Erythroblast (primary cell): Measurements from ENCODE around the gene DCK.

ENCODE experiments used
- DNase-seq, 2 experiments: peaks; one replicate each; lab custom pipeline; 2025; lab: John Stamatoyannopoulos, UW
- GATA1 ChIP-seq: IDR thresholded peaks from 2 replicates; pipeline ENCODE4 v1.6.1; 2011; ENCODE audit warnings: low read depth, mild to moderate bottlenecking, control low read depth, low read length, moderate library complexity
- POLR2A ChIP-seq: IDR thresholded peaks from 2 replicates; pipeline ENCODE4 v1.6.1; 2011; ENCODE audit warnings: mild to moderate bottlenecking, low read length

The DCK gene

DNA sequence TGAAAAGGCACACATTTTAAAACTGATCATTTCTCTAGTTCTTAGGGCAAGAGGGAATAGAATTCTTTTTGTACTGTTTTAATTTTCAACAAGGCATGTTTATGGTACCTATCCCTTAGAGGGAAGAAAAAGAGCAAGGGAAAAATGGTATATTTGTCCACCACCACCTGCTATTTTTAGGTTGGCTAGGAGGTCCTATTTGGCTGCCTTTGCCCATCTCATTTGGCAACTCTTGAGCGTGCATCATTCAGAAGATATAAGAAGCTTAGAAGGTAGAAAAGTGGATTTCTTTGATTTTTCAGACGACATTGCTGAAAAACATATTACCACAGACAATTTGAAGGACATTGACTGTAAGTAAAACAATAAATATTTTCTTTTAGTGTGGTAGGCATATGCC is 69.0 kb downstream of the DCK start:
- no peak for DNase-seq
- TF ChIP-seq POLR2A (no peak), GATA1 (no peak)

DNA sequence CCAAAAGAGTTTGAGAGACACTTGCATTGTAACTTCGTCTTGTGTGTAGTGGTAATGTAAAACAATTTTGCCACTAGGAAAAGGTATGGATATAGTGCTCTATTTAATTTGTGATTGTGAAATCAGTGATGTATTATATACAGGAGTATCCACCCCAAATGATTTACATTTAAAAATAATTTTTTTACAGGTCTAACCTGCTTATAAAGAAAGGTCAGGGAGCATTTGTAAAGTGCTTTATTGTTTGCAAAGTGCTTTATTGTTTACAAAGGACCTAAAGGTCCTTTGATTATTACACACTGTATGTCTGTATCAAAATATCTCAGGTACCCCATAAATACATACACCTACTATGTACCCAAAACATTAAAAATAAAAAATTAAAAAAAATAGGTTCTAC is 70.3 kb downstream of the DCK start:
- no peak for TF ChIP-seq GATA1
- TF ChIP-seq POLR2A = no peak

DNA sequence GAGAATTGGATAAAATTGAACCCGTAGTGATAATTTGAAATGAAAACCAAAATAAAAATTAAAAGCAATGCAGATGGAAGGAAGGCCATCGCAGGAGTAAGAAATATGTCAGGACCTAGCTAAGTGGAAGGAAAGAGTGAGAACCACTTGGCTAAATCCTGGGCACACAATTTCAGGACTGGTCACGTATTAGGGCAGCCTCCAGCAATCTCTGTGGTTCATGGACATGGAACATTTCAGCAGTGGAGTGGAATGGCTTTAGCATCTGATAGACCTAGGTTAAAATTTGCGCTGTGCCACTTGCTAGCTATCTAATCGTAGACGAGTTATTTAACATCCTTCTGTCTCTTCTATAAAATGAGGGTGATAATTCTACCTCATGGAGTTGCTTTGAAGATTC is 71.1 kb downstream of the DCK start:
- no peak for DNase-seq
- TF ChIP-seq POLR2A (no peak), GATA1 (no peak)

More for the DNA sequence above, 70.3 kb downstream of the DCK start:
- no peak for DNase-seq

DNA sequence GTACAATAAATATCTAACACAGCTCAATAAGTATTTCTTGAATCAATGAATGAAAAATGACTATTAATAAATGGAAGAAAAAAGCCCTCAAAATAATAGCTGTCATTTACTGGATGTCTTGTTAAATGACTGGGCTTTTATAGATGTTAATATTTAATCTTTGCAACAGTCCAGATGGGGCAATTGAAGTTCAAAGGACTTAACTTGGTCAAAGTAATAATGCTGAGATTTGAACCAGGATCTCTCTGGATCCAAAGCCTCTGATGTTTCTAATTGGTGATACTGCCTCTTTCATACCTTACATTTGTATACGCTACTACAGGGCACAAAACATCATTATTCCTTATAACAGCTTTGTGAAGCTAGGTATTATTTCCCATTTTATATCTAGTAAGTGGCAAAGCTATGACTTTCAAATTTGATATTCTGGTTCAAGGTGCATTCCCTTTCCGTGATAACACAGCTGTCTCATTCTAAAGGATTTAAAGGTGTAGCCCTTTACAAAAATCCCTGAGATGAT is 72.6 kb downstream of the DCK start:
- TF ChIP-seq GATA1 = no peak
- TF ChIP-seq POLR2A = no peak
- DNase-seq = no peak

DNA sequence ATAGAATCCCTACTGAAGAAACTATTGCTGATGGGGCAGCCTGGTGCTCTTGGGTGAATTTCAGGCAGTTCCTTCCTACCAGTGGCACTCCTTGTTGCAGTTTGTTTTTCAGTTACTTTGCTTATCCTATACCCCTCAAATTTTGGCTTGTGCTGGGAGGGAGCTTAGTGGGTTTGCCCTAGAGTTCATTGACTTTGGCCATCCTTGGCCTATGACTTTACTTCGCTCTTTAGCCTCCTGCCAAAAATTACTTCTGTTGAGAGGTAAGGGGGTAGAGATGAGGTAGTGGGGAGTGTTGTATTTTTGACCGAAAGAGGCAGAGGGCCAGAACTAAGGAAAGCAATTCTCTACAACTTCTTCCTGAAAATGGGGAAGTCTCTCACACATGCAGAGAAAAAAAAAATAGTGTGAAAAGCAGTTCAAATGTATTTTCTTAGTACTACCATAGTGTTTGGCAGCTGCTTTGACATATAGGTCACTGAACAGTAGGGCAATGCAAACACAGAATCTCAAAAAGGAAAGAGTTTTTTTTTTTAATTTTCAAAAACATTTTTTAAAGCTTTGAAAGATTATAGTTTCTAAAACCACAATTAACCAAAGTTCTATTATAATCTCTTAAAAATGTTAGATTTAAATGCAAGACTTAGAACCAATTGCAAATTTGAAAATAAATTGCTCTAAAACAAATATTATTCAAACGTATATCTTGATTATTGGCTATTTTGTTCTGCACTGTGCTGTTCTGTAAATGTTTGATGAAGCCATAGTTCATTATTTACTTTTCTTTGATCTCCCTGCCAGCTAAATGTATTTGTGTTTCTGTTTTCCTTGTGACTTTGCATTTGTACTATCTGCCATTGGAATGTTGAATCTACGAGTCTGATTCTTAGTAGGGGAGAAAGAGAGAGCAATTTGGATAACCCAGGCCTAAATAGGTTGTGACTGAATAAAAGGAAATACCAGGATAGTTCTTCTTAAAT is 73.6 kb downstream of the DCK start:
- TF ChIP-seq GATA1 (no peak), POLR2A (no peak)
- no peak for DNase-seq

DNA sequence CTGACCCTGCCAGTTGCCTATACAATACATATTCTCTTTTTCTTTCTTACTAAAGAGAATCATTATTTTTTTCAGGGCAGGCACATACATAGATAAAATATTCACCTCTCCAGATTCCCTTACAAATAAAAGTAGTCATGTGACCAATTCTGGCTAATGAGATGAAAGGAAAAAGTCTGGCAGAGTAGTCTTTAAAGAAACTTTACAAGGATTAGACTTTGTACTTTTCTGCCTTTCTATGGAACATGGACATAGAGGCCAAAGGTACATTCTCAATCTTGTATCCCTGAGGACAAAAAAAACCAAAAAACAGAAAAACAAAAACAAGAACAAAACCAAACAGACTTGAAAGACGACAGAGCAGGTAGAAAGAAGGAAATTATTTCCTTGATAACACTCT is 75.6 kb downstream of the DCK start:
- DNase-seq = no peak
- no peak for TF ChIP-seq GATA1
- no peak for TF ChIP-seq POLR2A

DNA sequence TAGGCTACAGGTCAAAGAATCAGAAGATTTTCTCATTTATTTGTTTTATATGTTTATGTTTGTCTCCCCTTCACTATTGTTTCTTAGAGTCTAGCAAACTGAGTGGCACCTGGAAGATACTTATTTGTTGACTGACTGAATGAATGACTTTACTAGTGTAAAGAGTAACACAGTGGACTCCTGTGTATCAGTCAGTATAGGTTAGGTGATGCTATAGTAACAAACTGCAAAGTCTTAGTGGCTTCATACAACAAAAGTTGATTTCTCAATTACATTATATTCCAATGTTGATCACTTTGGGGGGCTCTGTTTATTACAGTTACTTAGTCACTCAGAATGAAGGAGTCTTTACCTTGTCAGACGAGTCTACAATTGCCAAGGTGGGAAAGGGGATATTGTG is 76.6 kb downstream of the DCK start:
- no peak for DNase-seq
- TF ChIP-seq GATA1 = no peak
- TF ChIP-seq POLR2A = no peak

DNA sequence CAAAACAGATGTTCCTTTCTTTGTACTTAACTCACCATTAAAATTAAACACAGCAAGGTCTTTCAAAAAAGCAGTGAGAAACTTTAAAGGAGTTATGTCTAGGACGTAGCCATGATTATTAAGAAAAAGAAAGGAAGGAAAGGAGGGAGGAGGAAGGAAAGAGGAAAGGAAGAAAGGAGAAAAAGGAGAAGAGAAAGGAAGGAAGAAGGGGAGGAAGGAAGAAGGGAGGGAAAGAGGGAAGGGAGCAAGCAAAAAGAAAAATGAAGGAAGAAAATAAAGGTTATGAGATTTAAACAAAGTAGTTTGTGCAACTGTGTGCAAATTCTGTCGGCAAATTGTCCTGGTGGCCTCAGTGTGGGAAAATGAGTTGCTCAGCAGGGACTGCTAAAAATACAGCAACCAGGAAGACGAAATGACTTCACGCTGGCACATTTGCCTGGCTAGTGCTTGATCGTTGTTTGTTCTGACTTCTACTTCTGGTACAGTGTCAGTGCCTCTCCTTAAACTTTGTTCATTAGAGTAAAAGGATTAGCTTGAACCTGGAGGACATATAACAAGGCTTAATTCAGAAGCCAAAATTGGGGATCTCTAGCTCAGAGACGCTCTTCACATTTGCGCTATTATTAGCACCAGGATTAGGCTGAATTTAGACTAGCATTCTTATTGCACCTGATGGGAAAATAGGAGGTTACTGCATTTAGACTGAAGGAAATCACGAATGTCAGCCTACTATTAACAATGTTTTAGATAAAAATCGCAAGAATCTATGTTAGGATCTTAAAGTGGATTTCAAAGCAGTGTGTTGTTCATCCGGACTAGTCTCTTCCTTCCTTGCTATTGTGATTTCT is 81.2 kb downstream of the DCK start:
- no peak for DNase-seq
- no peak for TF ChIP-seq GATA1
- TF ChIP-seq POLR2A = no peak
